Muscle layer of colon (tissue), 2 donors: ENCODE data around the gene MAG.

Experiments used
- H3K27ac ChIP-seq: one replicate; pipeline ENCODE4 v1.7.0; 2013; ENCODE audit warnings: low read depth, mild to moderate bottlenecking, low read length, moderate library complexity
- H3K27me3 ChIP-seq, 2 donors: one replicate each; pipeline ENCODE4 v1.7.0; 2013; ENCODE audit warnings: low read length in 2 of 2, mild to moderate bottlenecking in 2 of 2; ENCODE audit not compliant: insufficient read depth in 2 of 2, control insufficient read depth in 1 of 2
- H3K36me3 ChIP-seq: one replicate; pipeline ENCODE4 v1.7.0; 2013; ENCODE audit warnings: mild to moderate bottlenecking, low read length; ENCODE audit not compliant: insufficient read depth
- H3K4me1 ChIP-seq: one replicate; pipeline ENCODE4 v1.7.0; 2013; ENCODE audit warnings: mild to moderate bottlenecking, low read length; ENCODE audit not compliant: insufficient read depth
- H3K4me3 ChIP-seq, 2 donors: one replicate each; pipeline ENCODE4 v1.7.0; 2013; ENCODE audit warnings: low read length in 2 of 2, low read depth in 1 of 2, mild to moderate bottlenecking in 1 of 2, moderate library complexity in 1 of 2
- H3K9ac ChIP-seq: one replicate; pipeline ENCODE4 v1.7.0; 2013; ENCODE audit warnings: low read length
- H3K9me3 ChIP-seq: one replicate; pipeline ENCODE4 v1.7.0; 2013; ENCODE audit warnings: mild to moderate bottlenecking, low read length
- donor health status: abdominal sarcoma.
- donor health status: Adenocarcinoma of cecum.

Gene MAG, protein sequence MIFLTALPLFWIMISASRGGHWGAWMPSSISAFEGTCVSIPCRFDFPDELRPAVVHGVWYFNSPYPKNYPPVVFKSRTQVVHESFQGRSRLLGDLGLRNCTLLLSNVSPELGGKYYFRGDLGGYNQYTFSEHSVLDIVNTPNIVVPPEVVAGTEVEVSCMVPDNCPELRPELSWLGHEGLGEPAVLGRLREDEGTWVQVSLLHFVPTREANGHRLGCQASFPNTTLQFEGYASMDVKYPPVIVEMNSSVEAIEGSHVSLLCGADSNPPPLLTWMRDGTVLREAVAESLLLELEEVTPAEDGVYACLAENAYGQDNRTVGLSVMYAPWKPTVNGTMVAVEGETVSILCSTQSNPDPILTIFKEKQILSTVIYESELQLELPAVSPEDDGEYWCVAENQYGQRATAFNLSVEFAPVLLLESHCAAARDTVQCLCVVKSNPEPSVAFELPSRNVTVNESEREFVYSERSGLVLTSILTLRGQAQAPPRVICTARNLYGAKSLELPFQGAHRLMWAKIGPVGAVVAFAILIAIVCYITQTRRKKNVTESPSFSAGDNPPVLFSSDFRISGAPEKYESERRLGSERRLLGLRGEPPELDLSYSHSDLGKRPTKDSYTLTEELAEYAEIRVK

DNA sequence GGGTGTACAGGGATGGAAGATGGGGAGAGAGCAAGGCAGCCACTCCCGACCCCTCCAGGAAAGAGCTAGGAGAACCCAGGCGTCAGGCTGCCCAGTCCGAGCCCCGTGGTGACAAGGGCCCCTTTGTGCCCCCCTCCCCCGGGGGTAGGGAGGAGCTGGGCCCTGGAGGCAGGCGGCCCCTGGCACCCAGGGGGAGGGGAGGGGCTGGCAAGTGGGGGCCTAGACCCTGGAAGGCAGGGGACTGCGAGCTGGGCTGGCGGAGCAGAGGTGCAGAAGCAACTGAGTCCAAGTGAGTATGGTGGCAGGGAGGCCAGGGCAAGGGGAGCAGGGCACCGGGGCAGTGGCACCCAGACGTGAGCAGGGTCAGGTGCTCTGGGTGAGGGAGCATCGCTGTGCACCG, at the start of gene MAG:
MAG (plus strand) TSS at position 246 of the 400 bp plus-strand sequence. CDS start 3,248 bp downstream, outside the sequence.
- Histone ChIP-seq H3K36me3 (no peaks in the 10 kb centered on the region), H3K4me1 (no peaks in the 10 kb centered on the region), H3K27ac (no peak within 1 kb of the TSS), H3K9ac (no peak within 1 kb of the TSS), H3K27me3 (peaks cover 0 to 29% of the 10 kb centered on the region in 2 donors), H3K4me3 (no peak within 1 kb of the TSS), H3K9me3 (no peaks in the 10 kb centered on the region)

DNA sequence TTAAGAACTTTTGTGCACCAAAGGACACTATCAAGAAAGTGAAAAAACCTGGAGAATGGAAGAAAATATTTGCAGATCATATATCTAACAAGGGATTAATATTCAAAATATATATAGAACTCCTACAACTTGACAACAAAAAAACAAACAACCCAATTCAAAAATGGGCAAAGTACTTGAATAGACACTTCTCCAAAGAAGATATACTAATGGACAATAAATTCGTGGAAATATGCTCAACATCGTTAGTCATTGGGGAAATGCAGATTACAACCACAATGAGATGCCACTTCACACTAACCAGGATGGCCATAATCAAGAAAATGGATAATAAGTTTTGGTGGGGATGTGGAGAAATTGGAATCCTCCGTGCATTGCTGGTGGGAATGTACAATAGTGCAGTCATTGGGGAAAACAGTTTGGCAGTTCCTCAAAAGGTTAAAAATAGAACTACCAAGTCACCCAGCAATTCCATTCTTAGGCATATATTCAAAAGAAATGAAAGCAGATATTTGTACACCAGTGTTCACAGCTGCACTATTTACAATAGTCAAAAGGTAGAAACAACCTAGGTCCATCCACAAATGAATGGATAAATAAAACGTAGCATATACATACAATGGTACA, 45.4 kb upstream of the MAG start:
- Histone ChIP-seq H3K27ac (no peak overlapping the region), H3K9ac (no peak overlapping the region), H3K9me3 (no peaks in the 10 kb centered on the region), H3K4me1 (no peaks in the 10 kb centered on the region), H3K27me3 (peaks cover 0 to 26% of the 10 kb centered on the region in 2 donors), H3K36me3 (no peaks in the 10 kb centered on the region), H3K4me3 (no peak overlapping the region)

DNA sequence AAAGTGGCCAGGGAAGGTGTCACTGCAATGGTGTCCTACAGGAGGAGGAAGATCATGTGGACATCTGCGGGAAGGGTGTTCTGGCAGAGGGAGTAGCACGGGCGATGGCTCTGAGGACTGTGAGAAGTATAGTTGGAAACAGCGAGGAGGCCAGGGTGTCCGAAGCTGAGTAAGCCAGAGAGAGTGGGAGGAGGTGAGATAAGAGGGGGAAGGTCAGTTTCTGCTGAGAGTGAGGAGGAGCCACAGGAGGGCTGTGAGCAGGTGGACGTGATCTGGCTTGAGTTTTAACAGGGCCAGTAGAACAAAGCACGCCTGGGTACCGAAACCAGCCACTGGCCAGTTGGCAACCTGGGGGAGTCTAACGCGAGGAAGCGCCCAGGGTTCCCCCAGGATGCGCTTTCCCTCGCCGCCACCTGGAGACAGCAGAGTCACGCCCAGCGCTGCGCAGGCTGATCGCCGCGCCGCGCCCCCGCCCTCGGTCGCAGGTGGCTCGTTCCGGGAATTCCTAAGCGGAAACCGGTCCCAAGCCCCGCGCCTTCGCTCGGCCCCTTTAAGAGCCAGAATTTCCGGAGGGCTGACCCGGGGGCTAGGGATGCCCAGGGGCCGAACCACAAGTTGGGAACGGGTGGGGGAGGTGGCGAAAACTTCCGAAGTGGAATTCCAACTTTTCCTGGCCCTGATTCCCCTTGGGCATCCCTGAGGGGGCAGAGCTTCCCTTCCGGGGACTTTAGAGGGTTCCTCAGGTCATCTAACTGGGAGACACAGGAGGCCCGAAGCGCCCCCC, 44.2 kb upstream of the MAG start:
- H3K27ac ChIP-seq = no peak overlapping the region
- no peaks in the 10 kb centered on the region for H3K4me1 ChIP-seq
- peak overlapping the region in 1 of 2 donors; percentile 14 for H3K4me3 ChIP-seq
- H3K9ac ChIP-seq = no peak overlapping the region
- H3K27me3 ChIP-seq = peaks cover 0 to 26% of the 10 kb centered on the region in 2 donors
- H3K9me3 ChIP-seq = no peaks in the 10 kb centered on the region
- no peaks in the 10 kb centered on the region for H3K36me3 ChIP-seq

DNA sequence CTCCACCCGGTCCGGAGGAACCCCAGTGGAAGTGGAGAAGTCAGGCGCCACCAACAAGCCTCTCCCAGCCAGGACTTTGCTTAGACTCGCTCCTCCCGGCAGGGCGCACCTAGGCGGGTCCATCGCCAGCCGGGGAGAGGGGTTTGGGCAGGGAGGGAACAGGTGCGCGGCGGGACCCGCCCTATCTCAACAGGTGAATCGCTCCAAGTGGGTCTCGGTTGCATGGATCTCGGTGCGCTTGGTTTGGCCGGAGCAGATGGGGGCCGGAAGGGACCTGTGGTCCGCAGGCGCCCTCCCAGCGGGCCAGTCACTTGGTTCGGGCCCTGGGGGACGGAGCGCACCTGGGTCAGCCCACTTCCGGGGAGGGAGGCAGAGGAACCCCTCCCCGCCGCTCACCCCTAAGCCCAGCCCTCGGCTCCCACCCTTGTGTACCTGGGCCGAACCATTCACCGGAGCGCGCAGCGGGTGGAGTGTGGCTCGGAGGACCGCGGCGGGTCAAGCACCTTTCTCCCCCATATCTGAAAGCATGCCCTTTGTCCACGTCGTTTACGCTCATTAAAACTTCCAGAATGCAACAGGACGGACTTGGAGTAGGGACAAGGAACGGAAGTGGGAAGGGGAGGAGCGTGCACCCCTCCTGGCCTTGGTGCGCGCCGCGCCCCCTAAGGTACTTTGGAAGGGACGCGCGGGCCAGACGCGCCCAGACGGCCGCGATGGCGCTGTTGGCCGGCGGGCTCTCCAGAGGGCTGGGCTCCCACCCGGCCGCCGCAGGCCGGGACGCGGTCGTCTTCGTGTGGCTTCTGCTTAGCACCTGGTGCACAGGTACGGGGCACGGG, 43.4 kb upstream of the MAG start, which contains the start of gene LSR:
LSR (plus strand) TSS at position 693 of the 836 bp plus-strand sequence; CDS start at position 714, 21 bp downstream.
- H3K27ac ChIP-seq = no peak within 1 kb of the TSS
- no peaks in the 10 kb centered on the region for H3K4me1 ChIP-seq
- H3K36me3 ChIP-seq = no peaks in the 10 kb centered on the region
- peaks cover 0 to 26% of the 10 kb centered on the region in 2 donors for H3K27me3 ChIP-seq
- peak within 1 kb of the TSS in 1 of 2 donors; percentile 14 for H3K4me3 ChIP-seq
- H3K9ac ChIP-seq = no peak within 1 kb of the TSS
- no peaks in the 10 kb centered on the region for H3K9me3 ChIP-seq

DNA sequence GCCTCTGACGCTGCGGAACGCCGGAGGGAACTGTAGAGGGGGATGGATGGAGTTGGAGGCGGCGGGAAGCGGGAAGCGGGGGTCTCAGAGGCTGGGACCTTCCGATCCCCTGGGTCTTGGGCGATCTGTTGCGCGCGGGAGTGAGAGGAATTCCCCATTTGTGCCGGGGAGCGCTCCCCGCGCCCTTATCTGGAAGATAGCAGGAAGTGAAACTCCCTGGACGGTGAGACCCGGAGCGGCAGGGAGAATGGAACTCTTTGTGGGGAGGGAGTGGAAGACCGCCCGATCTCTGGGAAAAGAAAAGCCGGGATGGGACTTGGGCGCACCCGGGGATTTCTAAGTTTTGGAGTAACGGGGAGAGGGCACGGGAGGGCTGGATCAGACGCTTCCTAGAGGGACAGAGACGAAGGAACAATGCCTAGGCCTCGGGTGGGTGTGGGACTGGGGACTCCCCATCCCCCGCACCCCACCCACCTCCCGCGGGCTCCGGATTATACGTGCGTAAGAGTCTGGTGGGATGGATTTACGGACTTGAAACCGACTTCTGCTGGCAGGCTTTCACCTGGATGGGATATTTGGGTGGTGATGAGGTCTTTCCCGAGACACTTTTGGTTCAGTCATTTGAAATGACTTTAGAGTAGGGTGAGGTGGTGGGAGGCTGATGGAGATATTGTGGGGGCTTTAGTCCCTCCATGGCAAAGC, 42.7 kb upstream of the MAG start:
- Histone ChIP-seq H3K4me1 (no peaks in the 10 kb centered on the region), H3K9ac (no peak overlapping the region), H3K27ac (no peak overlapping the region), H3K4me3 (no peak overlapping the region), H3K9me3 (no peaks in the 10 kb centered on the region), H3K36me3 (no peaks in the 10 kb centered on the region), H3K27me3 (peaks cover 0 to 27% of the 10 kb centered on the region in 2 donors)

DNA sequence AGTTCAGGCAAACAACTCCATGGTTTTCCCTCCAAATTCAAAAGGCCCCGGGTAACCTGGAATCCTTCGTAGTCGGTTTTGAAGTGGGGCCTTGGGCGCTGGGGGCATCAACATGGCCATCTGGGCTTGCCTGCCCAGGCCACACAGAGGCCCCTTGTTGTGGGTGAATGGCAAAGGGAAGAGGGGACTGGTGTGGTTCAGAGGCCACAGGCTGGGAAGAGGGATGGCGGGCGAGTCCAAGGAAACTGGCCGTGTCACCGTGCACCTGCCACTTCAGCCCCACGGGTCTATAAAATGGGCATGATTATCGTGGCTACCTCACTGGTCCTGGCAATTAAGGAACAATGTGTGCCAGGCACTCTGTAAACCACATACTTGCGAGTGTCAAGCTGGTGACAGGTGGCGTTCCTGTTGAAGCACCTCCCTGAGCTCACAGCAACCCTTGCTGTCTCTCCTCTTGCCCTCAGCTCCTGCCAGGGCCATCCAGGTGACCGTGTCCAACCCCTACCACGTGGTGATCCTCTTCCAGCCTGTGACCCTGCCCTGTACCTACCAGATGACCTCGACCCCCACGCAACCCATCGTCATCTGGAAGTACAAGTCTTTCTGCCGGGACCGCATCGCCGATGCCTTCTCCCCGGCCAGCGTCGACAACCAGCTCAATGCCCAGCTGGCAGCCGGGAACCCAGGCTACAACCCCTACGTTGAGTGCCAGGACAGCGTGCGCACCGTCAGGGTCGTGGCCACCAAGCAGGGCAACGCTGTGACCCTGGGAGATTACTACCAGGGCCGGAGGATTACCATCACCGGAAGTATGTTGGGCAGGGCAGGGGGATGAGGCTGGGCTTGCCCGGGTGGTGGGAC, 41.9 kb upstream of the MAG start:
- H3K27ac ChIP-seq = no peak overlapping the region
- no peaks in the 10 kb centered on the region for H3K36me3 ChIP-seq
- H3K4me1 ChIP-seq = no peaks in the 10 kb centered on the region
- no peak overlapping the region for H3K4me3 ChIP-seq
- H3K9me3 ChIP-seq = no peaks in the 10 kb centered on the region
- peaks cover 0 to 35% of the 10 kb centered on the region in 2 donors for H3K27me3 ChIP-seq
- H3K9ac ChIP-seq = no peak overlapping the region

DNA sequence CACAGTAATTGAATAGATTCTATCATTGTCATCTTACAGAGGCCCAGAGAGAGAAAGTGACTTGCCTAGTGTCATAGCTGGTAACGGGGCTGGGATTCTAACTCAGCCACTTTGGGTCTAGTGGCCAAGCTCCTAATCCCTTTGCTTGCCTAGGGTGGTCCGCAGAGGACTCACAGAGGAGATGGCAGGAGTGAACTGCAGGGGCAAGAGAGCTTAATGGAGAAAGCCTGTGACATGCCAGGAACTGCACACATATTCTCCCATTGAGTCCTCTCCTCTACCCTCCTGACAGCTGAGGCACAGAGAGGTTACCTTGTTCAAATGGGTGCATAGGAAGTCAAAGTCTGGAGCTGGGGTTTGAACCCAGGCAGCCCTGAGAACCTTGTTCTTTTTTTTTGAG, 40.5 kb upstream of the MAG start:
- H3K36me3 ChIP-seq = no peaks in the 10 kb centered on the region
- no peaks in the 10 kb centered on the region for H3K4me1 ChIP-seq
- H3K27ac ChIP-seq = no peak overlapping the region
- H3K9ac ChIP-seq = no peak overlapping the region
- peaks cover 0 to 39% of the 10 kb centered on the region in 2 donors for H3K27me3 ChIP-seq
- no peaks in the 10 kb centered on the region for H3K9me3 ChIP-seq
- H3K4me3 ChIP-seq = no peak overlapping the region

DNA sequence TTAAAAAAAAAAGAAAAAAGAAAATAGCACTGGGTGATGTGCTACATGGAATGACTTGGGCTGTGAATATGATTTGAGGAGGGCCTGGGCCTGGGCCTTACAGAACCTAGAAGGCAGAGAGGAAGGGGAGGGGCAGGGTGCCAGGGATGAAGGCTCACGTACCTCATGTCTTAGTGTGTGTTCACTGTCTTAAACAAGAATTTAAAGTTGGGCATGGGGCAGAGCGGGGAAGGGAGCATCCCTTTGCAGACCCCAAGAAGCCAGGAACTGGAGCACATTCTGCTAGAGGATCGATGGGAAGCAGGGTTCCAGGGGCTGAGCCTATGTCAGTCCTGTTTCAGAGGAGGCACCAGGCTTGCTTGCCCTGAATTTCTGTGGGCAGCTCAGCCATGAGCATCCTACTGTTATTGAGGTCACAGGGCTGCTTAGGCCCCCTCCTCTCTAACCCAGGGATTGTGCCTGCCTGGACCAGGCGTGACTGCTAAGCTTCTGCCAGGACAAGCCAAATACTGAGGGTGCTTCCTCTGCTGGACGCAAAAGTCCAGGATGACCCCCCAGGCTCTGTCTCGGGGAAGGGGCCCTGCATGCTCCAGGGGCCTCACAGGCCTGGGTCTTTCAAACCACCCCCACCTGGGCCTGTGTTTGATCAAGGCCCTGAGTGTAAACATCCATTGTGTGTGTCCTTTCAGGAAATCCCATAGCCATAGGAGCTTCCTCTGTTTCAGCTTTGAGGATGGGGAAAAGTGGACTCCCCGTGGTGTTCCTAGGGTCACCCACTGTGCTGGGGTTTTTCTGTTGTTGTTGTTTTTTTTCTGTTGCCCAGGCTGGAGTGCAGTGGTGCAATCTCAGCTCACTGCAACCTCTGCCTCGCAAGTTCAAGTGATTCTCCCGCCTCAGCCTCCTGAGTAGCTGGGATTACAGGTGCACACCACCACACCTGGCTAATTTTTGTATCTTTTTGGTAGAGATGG, 38.4 kb upstream of the MAG start:
- Histone ChIP-seq H3K27me3 (peaks cover 11 to 33% of the 10 kb centered on the region in 2 donors), H3K4me1 (no peaks in the 10 kb centered on the region), H3K36me3 (no peaks in the 10 kb centered on the region), H3K4me3 (no peak overlapping the region), H3K9ac (no peak overlapping the region), H3K27ac (no peak overlapping the region), H3K9me3 (no peaks in the 10 kb centered on the region)
